RWPE2 (cell line): ENCODE data around the gene DPYSL4.
A peak's percentile ranks its signal among the peaks of the same experiment; 100 is the strongest.
"Not testable (repeated sequence)": the region's sequence is repeated elsewhere in the genome, so short reads cannot be mapped to it uniquely, and the experiment has no call there.

Experiments used
- ATAC-seq: fragments of 200-7000 bp; cut with Tn5 transposase; 3 replicates; pipeline ENCODE4 v1.9.1; 2021; ENCODE audit warnings: low read depth
- DNase-seq: peaks from one replicate; pipeline ENCODE4 v3.0.0-alpha.2; 2020; ENCODE audit warnings: low spot score
- H3K27ac ChIP-seq: fragments of 450-650 bp; 2 replicates; pipeline ENCODE4 v1.5.1; 2017; ENCODE audit warnings: mild to moderate bottlenecking; ENCODE audit not compliant: poor library complexity, severe bottlenecking
- H3K27me3 ChIP-seq: fragments of 250-450 bp; sonication (Bioruptor Pico); 2 replicates; pipeline ENCODE4 v1.5.1; 2021; ENCODE audit warnings: mild to moderate bottlenecking, moderate library complexity; ENCODE audit not compliant: insufficient read depth, poor library complexity, severe bottlenecking
- H3K36me3 ChIP-seq: fragments of 250-450 bp; sonication (Bioruptor Pico); 2 replicates; pipeline ENCODE4 v1.5.1; 2020; ENCODE audit warnings: low read depth, mild to moderate bottlenecking, moderate library complexity
- H3K4me1 ChIP-seq: fragments of 250-450 bp; sonication (Bioruptor Pico); 2 replicates; pipeline ENCODE4 v1.5.1; 2021; ENCODE audit warnings: mild to moderate bottlenecking, moderate library complexity; ENCODE audit not compliant: insufficient read depth, poor library complexity, severe bottlenecking
- H3K4me3 ChIP-seq: fragments of 250-450 bp; sonication (Bioruptor Pico); 2 replicates; pipeline ENCODE4 v1.5.1; 2021; ENCODE audit warnings: mild to moderate bottlenecking, moderate library complexity; ENCODE audit not compliant: severe bottlenecking
- H3K9me3 ChIP-seq: fragments of 250-450 bp; sonication (Bioruptor Pico); 2 replicates; pipeline ENCODE4 v1.5.1; 2021; ENCODE audit warnings: mild to moderate bottlenecking, moderate library complexity; ENCODE audit not compliant: severe bottlenecking
- TF ChIP-seq, protein P1 (sequence below): fragments of 450-650 bp; IDR thresholded peaks from one replicate; pipeline ENCODE4 v1.5.1; 2017; ENCODE audit warnings: mild to moderate bottlenecking, moderate library complexity; ENCODE audit not compliant: poor library complexity, severe bottlenecking

Gene DPYSL4

DNA sequence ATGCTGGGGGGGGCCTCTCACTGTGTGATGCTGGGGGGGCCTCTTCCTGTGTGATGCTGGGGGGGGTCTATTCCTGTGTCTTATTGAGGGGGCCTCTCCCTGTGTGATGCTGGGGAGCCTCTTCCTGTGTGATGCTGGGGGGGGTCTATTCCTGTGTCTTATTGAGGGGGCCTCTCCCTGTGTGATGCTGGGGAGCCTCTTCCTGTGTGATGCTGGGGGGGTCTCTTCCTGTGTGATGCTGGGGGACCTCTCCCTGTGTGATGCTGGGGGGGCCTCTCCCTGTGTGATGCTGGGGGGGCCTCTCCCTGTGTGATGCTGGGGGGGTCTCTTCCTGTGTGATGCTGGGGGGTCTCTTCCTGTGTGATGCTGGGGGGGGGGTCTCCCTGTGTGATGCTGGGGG is 26.5 kb upstream of the DPYSL4 start:
- not testable (repeated sequence) for H3K36me3 ChIP-seq, ATAC-seq, H3K4me3 ChIP-seq, DNase-seq, H3K4me1 ChIP-seq, H3K27ac ChIP-seq, H3K27me3 ChIP-seq, H3K9me3 ChIP-seq

- H3K4me1 ChIP-seq, H3K4me3 ChIP-seq, H3K36me3 ChIP-seq, ATAC-seq, H3K9me3 ChIP-seq, H3K27ac ChIP-seq, H3K27me3 ChIP-seq, DNase-seq: not testable (repeated sequence)
These were observed 25.7 kb upstream of the DPYSL4 start for GRCh38 chr10:132160834-132161622.

DNA sequence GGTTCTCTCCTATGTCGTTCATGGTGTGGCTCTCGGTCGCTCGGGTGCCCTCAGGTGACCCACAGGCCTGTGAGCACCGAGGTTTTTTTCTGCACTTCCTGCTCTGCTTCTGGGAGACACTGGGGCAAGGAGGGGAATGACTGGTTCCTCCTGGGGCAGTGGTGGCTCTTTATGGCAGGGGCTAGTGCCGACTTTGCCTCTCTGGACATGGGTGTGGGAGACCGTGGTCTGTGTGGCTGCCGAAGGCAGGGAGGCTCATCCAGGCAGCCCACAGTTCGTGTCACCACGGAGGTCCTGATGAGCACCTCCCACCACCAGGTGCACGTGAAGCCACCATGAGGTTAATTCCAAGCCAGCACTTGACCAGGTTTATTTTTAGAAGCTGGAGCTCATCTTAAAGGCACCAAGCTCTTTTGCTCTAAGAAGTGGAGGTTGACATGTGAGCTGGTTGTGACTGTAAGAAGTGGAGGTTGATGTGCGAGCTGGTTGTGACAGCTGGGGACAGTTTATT is 24.7 kb upstream of the DPYSL4 start:
- TF ChIP-seq, protein P1, sequence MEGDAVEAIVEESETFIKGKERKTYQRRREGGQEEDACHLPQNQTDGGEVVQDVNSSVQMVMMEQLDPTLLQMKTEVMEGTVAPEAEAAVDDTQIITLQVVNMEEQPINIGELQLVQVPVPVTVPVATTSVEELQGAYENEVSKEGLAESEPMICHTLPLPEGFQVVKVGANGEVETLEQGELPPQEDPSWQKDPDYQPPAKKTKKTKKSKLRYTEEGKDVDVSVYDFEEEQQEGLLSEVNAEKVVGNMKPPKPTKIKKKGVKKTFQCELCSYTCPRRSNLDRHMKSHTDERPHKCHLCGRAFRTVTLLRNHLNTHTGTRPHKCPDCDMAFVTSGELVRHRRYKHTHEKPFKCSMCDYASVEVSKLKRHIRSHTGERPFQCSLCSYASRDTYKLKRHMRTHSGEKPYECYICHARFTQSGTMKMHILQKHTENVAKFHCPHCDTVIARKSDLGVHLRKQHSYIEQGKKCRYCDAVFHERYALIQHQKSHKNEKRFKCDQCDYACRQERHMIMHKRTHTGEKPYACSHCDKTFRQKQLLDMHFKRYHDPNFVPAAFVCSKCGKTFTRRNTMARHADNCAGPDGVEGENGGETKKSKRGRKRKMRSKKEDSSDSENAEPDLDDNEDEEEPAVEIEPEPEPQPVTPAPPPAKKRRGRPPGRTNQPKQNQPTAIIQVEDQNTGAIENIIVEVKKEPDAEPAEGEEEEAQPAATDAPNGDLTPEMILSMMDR, result no peak
- no peak overlapping the region for H3K27ac ChIP-seq
- no peaks in the 10 kb centered on the region for H3K4me1 ChIP-seq
- H3K4me3 ChIP-seq, result no peak overlapping the region
- DNase-seq (no peak), ATAC-seq (no peak)
- H3K9me3 ChIP-seq, result no peaks in the 10 kb centered on the region
- H3K36me3 ChIP-seq, result no peaks in the 10 kb centered on the region
- H3K27me3 ChIP-seq, result no peaks in the 10 kb centered on the region

DNA sequence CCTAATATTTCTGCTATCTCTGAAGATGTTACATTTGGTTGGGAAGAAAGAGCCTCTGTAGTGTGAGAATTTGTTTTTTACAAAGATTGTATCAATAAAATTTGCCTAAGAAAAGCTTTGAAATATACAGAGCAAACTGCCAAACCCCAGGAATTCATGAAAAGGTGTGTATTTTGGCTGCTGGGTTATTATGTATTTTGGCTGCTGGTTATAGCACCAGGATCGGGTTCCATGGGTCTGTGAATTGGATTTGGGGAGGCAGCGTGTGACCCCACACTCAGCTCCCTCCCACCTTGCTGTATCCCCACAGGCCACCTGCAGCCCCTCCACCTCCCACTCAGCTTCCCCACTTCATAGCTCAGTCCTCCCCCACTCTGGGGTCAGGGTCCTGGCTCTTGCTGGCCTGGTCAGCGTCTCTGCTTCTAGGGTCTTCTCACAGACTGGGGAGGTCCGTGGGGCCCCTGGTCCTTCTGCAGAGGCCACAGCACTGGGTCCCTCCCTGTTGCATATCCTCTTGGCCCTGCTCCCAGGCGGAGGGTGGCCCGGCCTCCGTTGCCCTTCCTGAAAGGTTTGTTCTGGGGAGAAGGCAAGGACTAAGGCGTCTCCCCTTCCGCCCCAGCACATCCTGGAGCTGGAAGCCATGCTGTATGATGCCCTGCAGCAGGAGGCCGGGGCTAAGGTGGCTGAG is 24.0 kb upstream of the DPYSL4 start:
- Histone ChIP-seq H3K9me3 (no peaks in the 10 kb centered on the region), H3K27me3 (no peaks in the 10 kb centered on the region), H3K27ac (no peak overlapping the region), H3K36me3 (no peaks in the 10 kb centered on the region), H3K4me1 (no peaks in the 10 kb centered on the region), H3K4me3 (no peak overlapping the region)
- TF ChIP-seq, protein P1, result no peak
- ATAC-seq (no peak; the same call in 2 of the 3 replicates), DNase-seq (no peak)

GRCh38 chr10:132163278-132163765 is 23.4 kb upstream of the DPYSL4 start:
- H3K9me3 ChIP-seq, result no peaks in the 10 kb centered on the region
- ATAC-seq (peak; percentile 77), DNase-seq (no peak)
- TF ChIP-seq, protein P1, result no peak
- no peaks in the 10 kb centered on the region for H3K4me1 ChIP-seq
- H3K27me3 ChIP-seq, result no peaks in the 10 kb centered on the region
- no peak overlapping the region for H3K27ac ChIP-seq
- H3K36me3 ChIP-seq, result no peaks in the 10 kb centered on the region
- H3K4me3 ChIP-seq, result no peak overlapping the region
